ENCODE results near the gene THOC6. TPM values are rescaled to one million over a fixed set of nuclear protein-coding genes. Genes with fewer than 3 reads are reported as not detected.

The THOC6 gene
- total RNA-seq, 1 donor from 2014 or later = 68.0 TPM

GRCh38 chr16:3003582-3004270 lies 20.1 kb upstream of the THOC6 start:
- H3K9me3 Mint-ChIP-seq = no peaks in the 10 kb centered on the region
- H3K36me3 Mint-ChIP-seq (ENCODE audit: low read depth) = no peaks in the 10 kb centered on the region
- peaks cover 67% of the 10 kb centered on the region for H3K27me3 Mint-ChIP-seq (ENCODE audit: low read depth)
- no peak overlapping the region for H3K27ac Mint-ChIP-seq (ENCODE audit: unreplicated experiment)
- no peaks in the 10 kb centered on the region for H3K4me1 Mint-ChIP-seq
- H3K4me3 Mint-ChIP-seq = peak overlapping the region; percentile 62
- TF ChIP-seq CTCF (conservative IDR thresholded peaks at IDR 0.05) = peak; percentile 61
- peak; percentile 90 for DNase-seq (ENCODE audit: low read depth, low spot score)

- no peaks in the 10 kb centered on the region for H3K9me3 Mint-ChIP-seq
- H3K4me1 Mint-ChIP-seq = no peaks in the 10 kb centered on the region
- TF ChIP-seq CTCF (conservative IDR thresholded peaks at IDR 0.05) = no peak
- peaks cover 69% of the 10 kb centered on the region for H3K27me3 Mint-ChIP-seq (ENCODE audit: low read depth)
- no peaks in the 10 kb centered on the region for H3K36me3 Mint-ChIP-seq (ENCODE audit: low read depth)
- DNase-seq (ENCODE audit: low read depth, low spot score) = no peak
- no peak overlapping the region for H3K27ac Mint-ChIP-seq (ENCODE audit: unreplicated experiment)
- H3K4me3 Mint-ChIP-seq = no peak overlapping the region
Observed at GRCh38 chr16:3004319-3004718, 19.5 kb upstream of the THOC6 start.

- DNase-seq (ENCODE audit: low read depth, low spot score) = no peak
- Mint-ChIP-seq H3K36me3 (ENCODE audit: low read depth) (no peaks in the 10 kb centered on the region), H3K27me3 (ENCODE audit: low read depth) (peaks cover 74% of the 10 kb centered on the region), H3K27ac (ENCODE audit: unreplicated experiment) (no peak overlapping the region), H3K4me3 (no peak overlapping the region), H3K4me1 (no peaks in the 10 kb centered on the region), H3K9me3 (no peaks in the 10 kb centered on the region)
- TF ChIP-seq CTCF (conservative IDR thresholded peaks at IDR 0.05) = no peak
Observed at GRCh38 chr16:3004781-3005284, 19.0 kb upstream of the THOC6 start.

- Mint-ChIP-seq H3K4me1 (no peaks in the 10 kb centered on the region), H3K4me3 (peak overlapping the region; percentile 3), H3K36me3 (ENCODE audit: low read depth) (no peaks in the 10 kb centered on the region), H3K27ac (ENCODE audit: unreplicated experiment) (no peak overlapping the region), H3K9me3 (no peaks in the 10 kb centered on the region), H3K27me3 (ENCODE audit: low read depth) (peaks cover 88% of the 10 kb centered on the region)
- no peak for TF ChIP-seq CTCF (conservative IDR thresholded peaks at IDR 0.05)
- DNase-seq (ENCODE audit: low read depth, low spot score) = no peak
Observed at GRCh38 chr16:3007059-3007956, 16.5 kb upstream of the THOC6 start.

- no peak for TF ChIP-seq CTCF (conservative IDR thresholded peaks at IDR 0.05)
- DNase-seq (ENCODE audit: low read depth, low spot score) = no peak
- Mint-ChIP-seq H3K27ac (ENCODE audit: unreplicated experiment) (no peak overlapping the region), H3K9me3 (no peaks in the 10 kb centered on the region), H3K4me3 (no peak overlapping the region), H3K27me3 (ENCODE audit: low read depth) (peaks cover 90% of the 10 kb centered on the region), H3K36me3 (ENCODE audit: low read depth) (no peaks in the 10 kb centered on the region), H3K4me1 (no peaks in the 10 kb centered on the region)
Observed at GRCh38 chr16:3007957-3008689, 15.7 kb upstream of the THOC6 start.
